GM12801 (cell line): Measurements from ENCODE around the gene SCARF1.

Source experiments
- TF ChIP-seq, protein P1 (sequence below): IDR thresholded peaks from one replicate; pipeline ENCODE4 v1.5.1; 2011; ENCODE audit warnings: control low read depth; ENCODE audit not compliant: insufficient read length; ENCODE audit errors: extremely low read depth

Gene SCARF1

DNA sequence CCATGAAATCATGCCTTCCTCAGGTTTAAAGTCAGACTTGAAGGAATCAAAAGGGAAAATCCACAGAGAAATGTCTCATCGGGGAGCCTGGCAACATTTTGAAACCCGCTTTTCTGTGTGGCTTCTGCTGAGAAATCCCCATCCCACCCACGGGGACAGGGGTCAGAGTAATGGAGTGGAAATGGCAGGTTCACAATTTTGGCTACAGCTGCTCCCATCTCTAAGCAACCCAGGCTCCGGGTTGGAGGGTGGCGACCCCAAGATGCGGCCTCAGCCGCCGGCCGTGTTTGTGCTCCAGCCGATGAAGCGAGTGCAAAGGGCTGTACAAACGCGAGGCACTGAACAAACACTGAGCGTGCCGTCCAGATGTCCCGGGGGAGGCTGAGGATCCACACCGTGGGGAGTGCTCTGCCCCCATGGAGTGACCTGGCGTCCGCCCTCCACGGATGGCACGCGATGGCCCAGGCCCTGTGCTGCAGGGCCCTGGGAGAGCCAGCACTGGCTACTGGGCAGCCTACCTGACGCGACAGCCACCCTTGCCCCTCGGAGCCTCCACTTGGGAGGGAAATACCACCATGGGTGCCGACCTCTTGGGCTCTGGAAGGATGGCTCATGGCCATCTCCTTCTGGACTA is 39.1 kb downstream of the SCARF1 start:
- TF ChIP-seq, protein P1, sequence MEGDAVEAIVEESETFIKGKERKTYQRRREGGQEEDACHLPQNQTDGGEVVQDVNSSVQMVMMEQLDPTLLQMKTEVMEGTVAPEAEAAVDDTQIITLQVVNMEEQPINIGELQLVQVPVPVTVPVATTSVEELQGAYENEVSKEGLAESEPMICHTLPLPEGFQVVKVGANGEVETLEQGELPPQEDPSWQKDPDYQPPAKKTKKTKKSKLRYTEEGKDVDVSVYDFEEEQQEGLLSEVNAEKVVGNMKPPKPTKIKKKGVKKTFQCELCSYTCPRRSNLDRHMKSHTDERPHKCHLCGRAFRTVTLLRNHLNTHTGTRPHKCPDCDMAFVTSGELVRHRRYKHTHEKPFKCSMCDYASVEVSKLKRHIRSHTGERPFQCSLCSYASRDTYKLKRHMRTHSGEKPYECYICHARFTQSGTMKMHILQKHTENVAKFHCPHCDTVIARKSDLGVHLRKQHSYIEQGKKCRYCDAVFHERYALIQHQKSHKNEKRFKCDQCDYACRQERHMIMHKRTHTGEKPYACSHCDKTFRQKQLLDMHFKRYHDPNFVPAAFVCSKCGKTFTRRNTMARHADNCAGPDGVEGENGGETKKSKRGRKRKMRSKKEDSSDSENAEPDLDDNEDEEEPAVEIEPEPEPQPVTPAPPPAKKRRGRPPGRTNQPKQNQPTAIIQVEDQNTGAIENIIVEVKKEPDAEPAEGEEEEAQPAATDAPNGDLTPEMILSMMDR, result no peak

DNA sequence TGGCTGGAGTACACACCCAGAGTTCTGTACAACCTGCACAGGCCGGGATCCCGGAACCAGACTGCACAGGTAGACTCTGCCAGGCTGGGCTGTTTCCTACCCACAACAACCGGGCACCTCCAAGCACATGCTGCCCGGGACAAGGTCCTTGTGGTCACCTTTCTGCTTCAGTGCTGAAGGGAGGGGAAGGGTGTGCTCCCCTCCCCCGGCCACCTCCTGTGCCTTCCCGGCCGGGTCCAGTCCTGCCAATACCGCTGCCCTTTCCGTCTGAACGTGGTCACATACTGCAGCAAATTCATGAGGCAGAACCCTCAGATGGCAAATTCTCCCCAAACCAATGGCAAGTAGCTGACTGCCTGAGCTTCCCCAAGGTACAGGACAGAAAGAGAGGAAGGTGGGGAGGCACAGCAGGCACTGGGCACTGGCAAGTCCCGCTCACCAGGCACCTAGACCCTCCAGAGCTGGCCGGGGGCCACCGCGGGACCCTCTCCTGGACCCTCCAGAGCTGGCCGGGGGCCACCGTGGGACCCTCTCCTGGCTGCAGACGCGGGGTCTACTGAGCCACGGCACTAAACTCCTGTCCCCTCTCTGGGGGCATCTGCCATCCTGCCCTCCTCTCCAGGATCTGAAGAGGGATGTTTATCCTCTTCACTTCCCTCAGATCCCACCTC is 39.7 kb downstream of the SCARF1 start:
- TF ChIP-seq, protein P1, result no peak

DNA sequence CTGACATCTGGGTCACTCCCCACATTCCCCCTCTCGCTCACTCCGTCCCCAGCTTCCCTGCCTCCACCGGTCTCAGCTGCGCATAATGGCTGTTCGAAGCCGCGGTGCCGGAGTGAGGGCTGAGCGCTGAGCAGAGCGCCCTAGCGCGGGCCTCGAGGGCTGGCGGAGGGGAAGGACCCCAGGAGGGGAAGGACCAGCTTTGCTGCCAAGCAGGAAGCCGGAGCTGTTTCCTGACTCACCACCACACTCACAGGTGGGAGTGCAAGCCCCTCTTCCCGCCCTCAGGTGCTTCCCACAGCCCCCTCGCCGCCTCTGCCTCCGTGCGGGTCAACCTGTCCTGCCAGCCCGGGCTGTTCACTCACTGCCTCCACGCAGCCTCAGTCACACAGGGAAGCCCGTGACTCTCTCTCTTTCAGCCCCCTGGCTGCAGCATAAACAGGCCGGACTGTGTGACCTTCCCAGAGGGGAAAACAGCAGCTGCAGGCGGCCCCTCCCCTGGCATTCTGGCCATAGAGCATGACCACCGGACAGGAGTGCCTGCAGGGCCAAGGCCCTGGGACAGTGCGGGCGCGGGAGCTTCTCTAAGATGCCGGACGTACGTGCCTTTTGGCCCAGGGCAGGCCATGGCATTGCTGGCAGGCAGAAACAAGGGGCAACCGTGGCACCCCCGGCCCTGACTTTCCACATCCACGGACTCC is 40.6 kb downstream of the SCARF1 start:
- TF ChIP-seq, protein P1, result no peak

DNA sequence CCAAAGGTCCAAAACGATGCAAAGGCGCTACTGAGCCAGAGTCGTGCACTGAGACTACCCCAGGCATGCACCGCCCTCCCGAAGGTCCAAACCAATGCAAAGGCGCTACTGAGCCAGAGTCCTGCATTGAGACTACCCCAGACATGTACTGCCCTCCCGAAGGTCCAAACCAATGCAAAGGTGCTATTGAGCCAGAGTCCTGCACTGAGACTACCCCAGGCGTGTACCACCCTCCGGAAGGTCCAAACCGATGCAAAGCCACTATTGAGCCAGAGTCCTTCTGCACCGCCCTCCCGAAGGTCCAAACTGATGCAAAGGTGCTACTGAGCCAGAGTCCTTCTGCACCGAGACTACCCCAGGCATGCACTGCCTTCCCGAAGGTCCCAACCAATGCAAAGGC is 44.0 kb downstream of the SCARF1 start:
- TF ChIP-seq, protein P1, result no peak

DNA sequence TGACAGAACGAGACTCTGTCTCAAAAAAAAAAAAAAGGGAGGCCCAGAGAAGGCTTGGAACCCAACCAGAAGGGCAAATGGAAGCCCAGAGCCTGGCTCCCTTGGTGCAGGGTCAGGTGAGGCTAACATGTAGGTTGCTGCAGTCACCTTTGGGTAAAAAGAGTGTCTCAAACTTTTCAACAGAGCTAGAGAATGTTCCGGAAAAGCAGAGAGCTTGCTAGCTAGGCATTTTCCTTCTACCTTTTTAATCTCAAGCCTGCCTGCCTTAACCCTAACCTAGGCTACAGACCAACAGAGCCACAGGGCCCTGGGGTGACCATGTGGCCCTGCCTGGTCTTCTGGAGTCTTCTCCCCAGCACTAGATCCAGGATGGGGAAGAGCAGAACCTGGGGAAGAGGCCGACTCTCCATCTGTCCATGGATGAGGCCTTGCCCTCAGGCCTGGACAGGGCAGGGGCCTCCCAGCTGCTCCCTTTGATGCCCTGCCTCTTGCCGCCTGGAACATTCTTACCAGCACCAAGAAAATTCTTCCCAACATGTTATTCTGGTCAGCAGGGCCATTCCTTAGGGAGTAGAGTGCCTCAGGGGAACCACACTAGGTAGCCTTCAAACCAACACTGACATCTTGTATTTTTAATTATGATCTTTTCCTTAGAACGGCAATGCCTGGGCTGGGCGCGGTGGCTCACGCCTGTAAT is 47.0 kb downstream of the SCARF1 start:
- TF ChIP-seq, protein P1, result no peak

DNA sequence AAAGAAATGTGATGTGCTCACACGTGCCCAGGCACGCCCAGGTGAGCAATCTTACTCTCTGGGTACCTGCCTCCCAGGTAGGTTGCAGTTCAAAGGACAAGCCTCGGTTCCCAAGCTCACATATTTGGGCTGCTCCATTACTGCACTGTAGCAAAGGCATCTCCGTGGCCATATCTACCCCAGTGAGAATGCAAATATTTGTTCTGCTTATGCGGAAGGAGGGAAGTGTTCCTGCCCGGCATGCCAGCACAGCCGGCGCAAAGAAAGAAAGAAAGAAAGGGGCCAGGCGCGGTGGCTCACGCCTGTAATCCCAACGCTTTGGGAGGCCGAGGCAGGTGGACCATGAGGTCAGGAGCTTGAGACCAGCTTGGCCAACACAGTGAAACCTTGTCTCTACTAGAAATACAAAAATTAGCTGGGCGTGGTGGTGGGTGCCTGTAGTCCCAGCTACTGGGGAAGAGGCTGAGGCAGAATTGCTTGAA is 47.6 kb downstream of the SCARF1 start:
- TF ChIP-seq, protein P1, result no peak

DNA sequence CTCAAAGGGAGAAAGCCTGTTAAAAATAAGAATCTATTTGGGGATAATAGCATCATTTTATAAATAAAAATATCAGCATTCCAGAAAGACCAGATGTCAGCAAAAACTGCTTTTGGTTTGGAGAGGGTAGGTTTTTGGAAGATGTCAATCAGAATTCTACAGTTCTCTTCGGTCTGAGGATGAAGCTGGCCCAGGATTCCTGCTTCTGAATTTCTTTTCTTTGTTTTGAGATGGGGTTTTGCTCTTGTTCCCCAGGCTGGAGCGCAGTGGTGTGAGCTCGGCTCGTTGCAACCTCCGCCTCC is 52.0 kb downstream of the SCARF1 start:
- TF ChIP-seq, protein P1, result no peak
